ENCODE data around the gene KDM4C. TPM values are rescaled to one million over a fixed set of nuclear protein-coding genes. Genes with fewer than 3 reads are reported as not detected.

KDM4C gene
- polyA plus RNA-seq, 2 of the 4 experiments (the other 2 are of a cell fraction) = 9.6 to 15.6 TPM

GRCh38 chr9:7144265-7145046 lies 386.7 kb downstream of the KDM4C start (continued):
- no peak for TF ChIP-seq ZC3H11A (IDR thresholded peaks at IDR 0.05)

GRCh38 chr9:7145361-7146069 lies 387.7 kb downstream of the KDM4C start:
- POLR2A ChIA-PET = no interaction called here
- no peak overlapping the region for H3K27ac ChIP-seq
- FAIRE-seq = no peak

GRCh38 chr9:7146582-7146981 lies 388.8 kb downstream of the KDM4C start:
- FAIRE-seq (no peak), DNase-seq (ENCODE audit: low read depth in 1 of 2, low spot score in 1 of 2) (no peak), ATAC-seq (no peak; a peak in 1 of 6 replicates)
- ChIA-PET POLR2A (no interaction called here), CTCF (no interaction called here)
- H3K4me3 ChIP-seq = no peak overlapping the region
- 38% methylated on average over 5 of the region's 5 CpGs for WGBS (ENCODE audit: missing lambda C conversion rate)
- no peaks in the 10 kb centered on the region for H3K4me1 ChIP-seq
- TF ChIP-seq ATOH8 (CRISPR knock-in tag; IDR thresholded peaks at IDR 0.05; ENCODE audit: low read depth) (no peak), EHF (CRISPR knock-in tag; IDR thresholded peaks at IDR 0.05) (no peak), POLR2AphosphoS2 (conservative IDR thresholded peaks at IDR 0.05; ENCODE audit: low read length) (no peak), CHD2 (IDR thresholded peaks at IDR 0.05; ENCODE audit: low read length, partially characterized antibody) (no peak), MAFK (IDR thresholded peaks at IDR 0.05; ENCODE audit: partially characterized antibody) (no peak), FOSB (CRISPR knock-in tag; IDR thresholded peaks at IDR 0.05) (no peak), FOSL2 (IDR thresholded peaks at IDR 0.05) (no peak), FOSL2 (CRISPR knock-in tag; IDR thresholded peaks at IDR 0.05) (no peak), ZSCAN20 (CRISPR knock-in tag; IDR thresholded peaks at IDR 0.05) (no peak), RARB (CRISPR knock-in tag; IDR thresholded peaks at IDR 0.05) (no peak), HDAC2 (IDR thresholded peaks at IDR 0.05) (no peak), SREBF2 (IDR thresholded peaks at IDR 0.05) (no peak), HOXB5 (CRISPR knock-in tag; IDR thresholded peaks at IDR 0.05) (no peak), RNF2 (IDR thresholded peaks at IDR 0.05; ENCODE audit: borderline replicate concordance, low read depth) (no peak), KDM5A (IDR thresholded peaks at IDR 0.05) (no peak), USF2 (IDR thresholded peaks at IDR 0.05) (no peak), NPAS2 (CRISPR knock-in tag; IDR thresholded peaks at IDR 0.05; ENCODE audit: borderline replicate concordance) (no peak), PHF8 (IDR thresholded peaks at IDR 0.05; ENCODE audit: borderline replicate concordance, low read depth) (no peak)
- no peak overlapping the region for H3K27ac ChIP-seq
- H3K9me3 ChIP-seq = no peaks in the 10 kb centered on the region
- no peak overlapping the region for H3K4me2 ChIP-seq

More at GRCh38 chr9:7145361-7146069, 387.7 kb downstream of the KDM4C start:
- Histone ChIP-seq H3K4me2 (no peak overlapping the region), H3K9me3 (no peaks in the 10 kb centered on the region), H3K4me1 (no peaks in the 10 kb centered on the region), H3K4me3 (no peak overlapping the region)
- ATAC-seq (no peak), DNase-seq (ENCODE audit: low read depth in 1 of 2, low spot score in 1 of 2) (no peak)
- CTCF ChIA-PET = no interaction called here
- TF ChIP-seq KDM5A (IDR thresholded peaks at IDR 0.05) (no peak), ZSCAN20 (CRISPR knock-in tag; IDR thresholded peaks at IDR 0.05) (no peak), MAFK (IDR thresholded peaks at IDR 0.05; ENCODE audit: partially characterized antibody) (no peak), HEYL (CRISPR knock-in tag; IDR thresholded peaks at IDR 0.05) (no peak), PHF8 (IDR thresholded peaks at IDR 0.05; ENCODE audit: borderline replicate concordance, low read depth) (no peak), REST (IDR thresholded peaks at IDR 0.05) (no peak), FOSL2 (IDR thresholded peaks at IDR 0.05) (no peak), FOSL2 (CRISPR knock-in tag; IDR thresholded peaks at IDR 0.05) (no peak)
- 90% methylated on average over 8 of the region's 8 CpGs for WGBS (ENCODE audit: missing lambda C conversion rate)

All from A549 (cell line).